Measurements from ENCODE around the gene ATP5F1C. TPM values are rescaled to one million over a fixed set of nuclear protein-coding genes. Genes with fewer than 3 reads are reported as not detected.

ATP5F1C gene
- 110 and 114 TPM in 2 replicates for total RNA-seq
- 185 TPM for total RNA-seq (2013)
- 82.7 and 116 TPM in 2 replicates for polyA plus RNA-seq
- polyA minus RNA-seq: 77.5 and 89.0 TPM in 2 replicates

- peak; percentile 98 for ATAC-seq (ENCODE audit: low read depth)
- ChIA-PET POLR2A (interaction anchor here (0.6 to 2.1 kb wide), 2 partner anchors 8 to 31 kb away, joined by 3 to 38 read pairs; partner anchors contain the start of gene TAF3), CTCF (interaction anchor here (1.1 to 1.4 kb wide), 2 partner anchors 30 to 32 kb away, joined by 3 to 15 read pairs; partner anchors contain the start of gene TAF3)
- peak within 1 kb of the TSS; percentile 87 to 95 (median 87) for H3K4me3 ChIP-seq (ENCODE audit: control extremely low read depth in 1 of 5, extremely low read depth in 1 of 5, insufficient read depth in 1 of 5, low read depth in 2 of 5, low read length in 4 of 5)
- H3K79me2 ChIP-seq (ENCODE audit: control insufficient read depth, insufficient read depth, low read length): peaks cover 98% of the 10 kb centered on the region
- peaks cover 2 to 3% of the 10 kb centered on the region in 2 experiments for H3K36me3 ChIP-seq (replicated peaks in 1 of 2; ENCODE audit: control extremely low read depth in 1 of 2, control insufficient read depth in 1 of 2, extremely low read depth in 1 of 2, insufficient read depth in 2 of 2, low read length in 1 of 2)
- peak within 1 kb of the TSS; percentile 95 for H3K9ac ChIP-seq (ENCODE audit: low read length)
- intact Hi-C loops (cut with micrococcal nuclease): loop anchor here (1.0 to 5.0 kb wide), 2 partner anchors 30 to 1646 kb away; partner anchors contain the start of gene TAF3
- Mint-ChIP-seq H3K4me3 (no peak within 1 kb of the TSS), H3K27ac (peak within 1 kb of the TSS; percentile 47), H3K4me1 (peaks cover 51% of the 10 kb centered on the region), H3K27me3 (no peaks in the 10 kb centered on the region), H3K9me3 (ENCODE audit: insufficient read depth) (no peaks in the 10 kb centered on the region)
- peaks cover 49% of the 10 kb centered on the region for H4K20me1 ChIP-seq (ENCODE audit: control insufficient read depth, insufficient read depth, low read length, poor library complexity, severe bottlenecking)
- peak within 1 kb of the TSS; percentile 50 to 75 for H3K27ac ChIP-seq (ENCODE audit: low read length in 2 of 2)
- no peaks in the 10 kb centered on the region for H3K9me3 ChIP-seq (ENCODE audit: control extremely low read depth in 1 of 3, control insufficient read depth in 2 of 3, insufficient read depth in 1 of 3, low read length in 2 of 3)
- under 1% methylated on average over 59 of the region's 59 CpGs for WGBS (ENCODE audit: insufficient coverage)
- peak within 1 kb of the TSS; percentile 97 for H3K4me2 ChIP-seq (replicated peaks; ENCODE audit: low read depth, low read length, poor library complexity, severe bottlenecking)
- peak within 1 kb of the TSS; percentile 98 for H2AFZ ChIP-seq (ENCODE audit: insufficient read depth, low read depth, low read length, poor library complexity, severe bottlenecking)
- H3K27me3 ChIP-seq (replicated peaks in 1 of 4; ENCODE audit: control extremely low read depth in 1 of 4, control insufficient read depth in 3 of 4, insufficient read depth in 4 of 4, low read length in 3 of 4): no peaks in the 10 kb centered on the region
- DNase-seq: peak; percentile 98
- TF ChIP-seq EZH2 (IDR thresholded peaks at IDR 0.05; ENCODE audit: borderline replicate concordance, insufficient read depth, low read depth, low read length, poor library complexity, severe bottlenecking): no peak
- TF ChIP-seq, protein P1, sequence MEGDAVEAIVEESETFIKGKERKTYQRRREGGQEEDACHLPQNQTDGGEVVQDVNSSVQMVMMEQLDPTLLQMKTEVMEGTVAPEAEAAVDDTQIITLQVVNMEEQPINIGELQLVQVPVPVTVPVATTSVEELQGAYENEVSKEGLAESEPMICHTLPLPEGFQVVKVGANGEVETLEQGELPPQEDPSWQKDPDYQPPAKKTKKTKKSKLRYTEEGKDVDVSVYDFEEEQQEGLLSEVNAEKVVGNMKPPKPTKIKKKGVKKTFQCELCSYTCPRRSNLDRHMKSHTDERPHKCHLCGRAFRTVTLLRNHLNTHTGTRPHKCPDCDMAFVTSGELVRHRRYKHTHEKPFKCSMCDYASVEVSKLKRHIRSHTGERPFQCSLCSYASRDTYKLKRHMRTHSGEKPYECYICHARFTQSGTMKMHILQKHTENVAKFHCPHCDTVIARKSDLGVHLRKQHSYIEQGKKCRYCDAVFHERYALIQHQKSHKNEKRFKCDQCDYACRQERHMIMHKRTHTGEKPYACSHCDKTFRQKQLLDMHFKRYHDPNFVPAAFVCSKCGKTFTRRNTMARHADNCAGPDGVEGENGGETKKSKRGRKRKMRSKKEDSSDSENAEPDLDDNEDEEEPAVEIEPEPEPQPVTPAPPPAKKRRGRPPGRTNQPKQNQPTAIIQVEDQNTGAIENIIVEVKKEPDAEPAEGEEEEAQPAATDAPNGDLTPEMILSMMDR (IDR thresholded peaks at IDR 0.05): no peak
- H3K4me1 ChIP-seq (ENCODE audit: control insufficient read depth in 2 of 2, insufficient read depth in 2 of 2, low read length in 2 of 2): peaks cover 26 to 28% of the 10 kb centered on the region in 2 donors
Measured at GRCh38 chr10:7787857-7788638, at the start of gene ATP5F1C, which contains the start of gene KIN. TSS of gene ATP5F1C (plus strand) at chr10:7788177. CDS start at chr10:7788208, 31 bp downstream. TSS of gene KIN (minus strand) at chr10:7787993. CDS start at chr10:7787933, 60 bp downstream.
